Vagina (tissue), 2 donors: Measurements from ENCODE around the gene FAM25A. TPM values are rescaled to one million over a fixed set of nuclear protein-coding genes. Genes with fewer than 3 reads are reported as not detected.
"Not testable (repeated sequence)": the region's sequence is repeated elsewhere in the genome, so short reads cannot be mapped to it uniquely, and the experiment has no call there.

Experiments used
- DNase-seq, 2 donors: peaks; one replicate each; pipeline ENCODE4 v3.0.0-alpha.2; 2017; ENCODE audit errors: extremely low spot score in 2 of 2
- H3K27ac ChIP-seq: fragments of 200-600 bp; sonication (generic); one replicate; pipeline ENCODE4 v1.5.1; 2019
- H3K27me3 ChIP-seq: fragments of 200-600 bp; sonication (generic); one replicate; pipeline ENCODE4 v1.5.1; 2019
- H3K36me3 ChIP-seq, 2 donors: fragments of 200-600 bp; sonication (generic); one replicate each; pipeline ENCODE4 v1.5.1; 2017 to 2019
- H3K4me1 ChIP-seq: fragments of 200-600 bp; sonication (generic); one replicate; pipeline ENCODE4 v1.5.1; 2019
- H3K4me3 ChIP-seq, 2 donors: fragments of 200-600 bp; sonication (generic); 1 replicate in 1 of 2; 2 replicates in 1 of 2; pipeline ENCODE4 v1.5.1; 2016 to 2019
- H3K9me3 ChIP-seq: fragments of 200-600 bp; sonication (generic); one replicate; pipeline ENCODE4 v1.5.1; 2019
- CTCF ChIP-seq, 3 experiments: fragments of 450-650 bp in 2 of 3; fragments of 200-600 bp in 1 of 3; sonication (generic) in 1 of 3; IDR thresholded peaks; one replicate each; pipeline ENCODE4 v1.5.1; 2017 to 2019; ENCODE audit warnings: antibody characterized with exemption in 3 of 3, mild to moderate bottlenecking in 2 of 3, moderate library complexity in 2 of 3
- POLR2A ChIP-seq, 2 donors: fragments of 450-650 bp; IDR thresholded peaks; one replicate each; pipeline ENCODE4 v1.6.1; 2017; ENCODE audit warnings: antibody characterized with exemption in 2 of 2, mild to moderate bottlenecking in 2 of 2, moderate library complexity in 2 of 2
- POLR2AphosphoS5 ChIP-seq, 2 donors: sonication (generic); formaldehyde crosslinking; IDR thresholded peaks; one replicate each; pipeline ENCODE4 v1.9.0; 2017; ENCODE audit warnings: antibody characterized with exemption in 2 of 2, mild to moderate bottlenecking in 2 of 2, low read depth in 1 of 2; ENCODE audit not compliant: insufficient read depth in 1 of 2
- intact Hi-C: fragments of 100-400 bp; cut with DNase I; formaldehyde crosslinking; loops from one replicate; pipeline ENCODE4 v1.15.1; 2023
- total RNA-seq: library from RNA; depleted of rRNA; stranded (reverse); fragments of >200 nt; gene quantifications from one replicate; pipeline ENCODE4 v1.2.3, GENCODE V29; 2016

The FAM25A gene
- total RNA-seq, 1 donor from 2014 or later: 40.0 TPM

GRCh38 chr10:86976362-86977056 lies 43.6 kb upstream of the FAM25A start:
- H3K9me3 ChIP-seq: no peaks in the 10 kb centered on the region
- H3K36me3 ChIP-seq: no peaks in the 10 kb centered on the region
- peak in 1 of 2 donors; percentile 72 for DNase-seq
- peaks cover 57% of the 10 kb centered on the region for H3K4me1 ChIP-seq
- no peak overlapping the region for H3K4me3 ChIP-seq
- intact Hi-C loops: no loop called here
- TF ChIP-seq CTCF (IDR thresholded peaks at IDR 0.05) (no peak), POLR2AphosphoS5 (IDR thresholded peaks at IDR 0.05; ENCODE audit: insufficient read depth in 1 of 2, low read depth in 1 of 2) (no peak), POLR2A (IDR thresholded peaks at IDR 0.05) (no peak)
- no peaks in the 10 kb centered on the region for H3K27me3 ChIP-seq
- H3K27ac ChIP-seq: peak overlapping the region; percentile 15

GRCh38 chr10:86978457-86978856 lies 41.6 kb upstream of the FAM25A start:
- Histone ChIP-seq H3K4me1 (peaks cover 37% of the 10 kb centered on the region), H3K27ac (peak overlapping the region; percentile 69)
- intact Hi-C loops, H3K4me3 ChIP-seq, H3K36me3 ChIP-seq, H3K9me3 ChIP-seq, DNase-seq, H3K27me3 ChIP-seq: not testable (repeated sequence)
- TF ChIP-seq POLR2AphosphoS5 (IDR thresholded peaks at IDR 0.05; ENCODE audit: insufficient read depth in 1 of 2, low read depth in 1 of 2): peak in 1 of 2 donors; percentile 16

DNA sequence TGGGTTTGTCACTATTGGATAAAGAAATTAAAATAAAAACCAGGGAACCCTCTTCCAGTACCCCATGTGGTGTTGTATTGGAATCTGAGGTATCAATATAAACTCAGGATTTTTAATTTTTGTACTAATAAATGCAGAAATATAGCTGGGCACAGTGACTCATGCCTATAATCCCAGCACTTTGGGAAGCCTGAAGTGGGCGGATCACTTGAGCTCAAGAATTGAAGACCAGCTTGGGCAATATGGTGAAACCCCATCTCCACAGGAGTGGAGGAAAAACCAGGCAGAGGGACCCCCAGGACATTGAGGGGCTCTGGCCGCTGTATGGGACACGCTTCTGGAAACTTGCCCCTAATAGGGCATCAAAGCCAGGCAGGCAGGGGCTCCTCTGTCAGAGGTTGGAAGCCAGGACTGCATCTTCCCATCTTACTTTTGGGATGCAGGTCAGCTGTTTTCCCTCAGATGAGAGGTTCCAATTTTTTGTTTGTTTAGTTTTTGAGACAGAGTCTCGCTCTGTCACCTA lies 40.7 kb upstream of the FAM25A start:
- Histone ChIP-seq H3K36me3 (no peaks in the 10 kb centered on the region), H3K4me3 (no peak overlapping the region), H3K27ac (peak overlapping the region; percentile 84), H3K4me1 (peaks cover 35% of the 10 kb centered on the region), H3K9me3 (no peaks in the 10 kb centered on the region), H3K27me3 (no peaks in the 10 kb centered on the region)
- TF ChIP-seq POLR2A (IDR thresholded peaks at IDR 0.05): no peak
- no peak for TF ChIP-seq POLR2AphosphoS5 (IDR thresholded peaks at IDR 0.05; ENCODE audit: insufficient read depth in 1 of 2, low read depth in 1 of 2)
- no peak for TF ChIP-seq CTCF (IDR thresholded peaks at IDR 0.05)
- intact Hi-C loops: no loop called here
- peak in 1 of 2 donors; percentile 82 for DNase-seq

DNA sequence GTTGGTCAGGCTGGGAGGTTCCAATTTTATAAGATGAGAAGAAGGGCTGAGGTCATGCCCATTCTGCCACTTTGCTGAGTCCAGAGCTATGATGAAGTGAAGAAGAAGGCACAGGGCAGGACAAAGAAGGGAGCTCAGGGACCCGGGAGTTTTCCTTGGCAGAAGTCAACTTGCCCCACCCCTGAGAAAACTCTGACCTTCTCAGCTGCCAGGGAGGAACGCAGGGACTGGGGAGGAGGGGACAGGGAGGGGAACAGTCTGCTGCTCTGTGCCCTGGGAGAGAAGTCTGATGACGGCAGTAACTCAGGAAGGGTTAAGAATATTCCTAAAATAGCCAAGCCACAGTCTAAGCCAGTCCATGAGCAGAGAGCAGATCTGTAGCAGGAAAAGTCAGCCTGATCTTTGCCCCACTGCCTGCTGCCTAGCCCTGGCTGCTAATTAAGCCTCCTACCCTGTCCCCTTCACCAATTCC lies 40.1 kb upstream of the FAM25A start:
- intact Hi-C loops: no loop called here
- H3K9me3 ChIP-seq: no peaks in the 10 kb centered on the region
- no peak overlapping the region for H3K4me3 ChIP-seq
- peak overlapping the region; percentile 84 for H3K27ac ChIP-seq
- H3K27me3 ChIP-seq: no peaks in the 10 kb centered on the region
- DNase-seq: peak in 1 of 2 donors; percentile 84
- TF ChIP-seq CTCF (IDR thresholded peaks at IDR 0.05) (no peak), POLR2AphosphoS5 (IDR thresholded peaks at IDR 0.05; ENCODE audit: insufficient read depth in 1 of 2, low read depth in 1 of 2) (no peak), POLR2A (IDR thresholded peaks at IDR 0.05) (no peak)
- no peaks in the 10 kb centered on the region for H3K36me3 ChIP-seq
- peaks cover 35% of the 10 kb centered on the region for H3K4me1 ChIP-seq

DNA sequence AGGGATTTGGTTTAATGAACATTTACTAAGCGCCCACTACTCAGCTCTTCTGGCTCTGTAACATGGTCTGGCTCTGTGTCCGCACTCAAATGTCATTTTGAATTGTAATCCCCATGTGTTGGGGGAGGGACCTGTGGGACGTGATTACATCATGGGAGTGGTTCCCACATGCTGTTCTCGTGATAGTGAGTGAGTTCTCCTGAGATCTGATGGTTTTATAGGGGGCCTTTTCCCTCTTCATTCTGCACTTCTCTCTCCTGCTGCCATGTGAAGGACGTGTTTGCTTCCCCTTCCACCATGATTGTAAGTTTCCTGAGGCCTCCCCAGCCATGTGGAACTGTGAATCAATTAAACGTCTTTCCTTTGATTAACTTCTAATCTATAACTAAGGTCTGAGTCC lies 39.1 kb upstream of the FAM25A start:
- Histone ChIP-seq H3K4me1 (peaks cover 35% of the 10 kb centered on the region), H3K27ac (peak overlapping the region; percentile 84)
- H3K9me3 ChIP-seq, H3K4me3 ChIP-seq, intact Hi-C loops, DNase-seq, H3K36me3 ChIP-seq, H3K27me3 ChIP-seq: not testable (repeated sequence)

GRCh38 chr10:86981716-86982115 lies 38.4 kb upstream of the FAM25A start:
- H3K4me3 ChIP-seq: no peak overlapping the region
- peaks cover 35% of the 10 kb centered on the region for H3K4me1 ChIP-seq
- TF ChIP-seq POLR2AphosphoS5 (IDR thresholded peaks at IDR 0.05; ENCODE audit: insufficient read depth in 1 of 2, low read depth in 1 of 2) (no peak), POLR2A (IDR thresholded peaks at IDR 0.05) (no peak), CTCF (IDR thresholded peaks at IDR 0.05) (no peak)
- intact Hi-C loops: no loop called here
- no peaks in the 10 kb centered on the region for H3K9me3 ChIP-seq
- H3K27ac ChIP-seq: no peak overlapping the region
- H3K27me3 ChIP-seq: no peaks in the 10 kb centered on the region
- no peaks in the 10 kb centered on the region for H3K36me3 ChIP-seq
- no peak for DNase-seq

DNA sequence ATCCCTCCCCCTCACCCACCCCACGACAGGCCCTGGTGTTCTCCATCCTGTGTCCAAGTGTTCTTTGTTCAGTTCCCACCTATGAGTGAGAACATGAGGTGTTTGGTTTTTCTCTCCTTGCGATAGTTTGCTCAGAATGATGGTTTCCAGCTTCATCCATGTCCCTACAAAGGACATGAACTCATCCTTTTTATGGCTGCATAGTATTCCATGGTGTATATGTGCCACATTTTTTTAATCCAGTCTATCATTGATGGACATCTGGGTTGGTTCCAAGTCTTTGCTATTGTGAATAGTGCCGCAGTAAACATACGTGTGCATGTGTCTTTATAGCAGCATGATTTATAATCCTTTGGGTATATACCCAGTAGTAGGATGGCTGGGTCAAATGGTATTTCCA lies 35.6 kb upstream of the FAM25A start:
- H3K27ac ChIP-seq, intact Hi-C loops: not testable (repeated sequence)

More for the DNA sequence above, 35.6 kb upstream of the FAM25A start:
- not testable (repeated sequence) for H3K36me3 ChIP-seq, H3K27me3 ChIP-seq, DNase-seq, H3K4me3 ChIP-seq, H3K9me3 ChIP-seq
- H3K4me1 ChIP-seq: peaks cover 29% of the 10 kb centered on the region
